HG02938 (cell line): Measurements from ENCODE around the gene GFOD2.

ENCODE experiments used
- ATAC-seq: cut with Tn5 transposase; IDR thresholded peaks from one replicate; pipeline ENCODE4 v1.9.1; 2021; ENCODE audit warnings: mild to moderate bottlenecking, moderate library complexity; ENCODE audit not compliant: unreplicated experiment

Gene GFOD2

DNA sequence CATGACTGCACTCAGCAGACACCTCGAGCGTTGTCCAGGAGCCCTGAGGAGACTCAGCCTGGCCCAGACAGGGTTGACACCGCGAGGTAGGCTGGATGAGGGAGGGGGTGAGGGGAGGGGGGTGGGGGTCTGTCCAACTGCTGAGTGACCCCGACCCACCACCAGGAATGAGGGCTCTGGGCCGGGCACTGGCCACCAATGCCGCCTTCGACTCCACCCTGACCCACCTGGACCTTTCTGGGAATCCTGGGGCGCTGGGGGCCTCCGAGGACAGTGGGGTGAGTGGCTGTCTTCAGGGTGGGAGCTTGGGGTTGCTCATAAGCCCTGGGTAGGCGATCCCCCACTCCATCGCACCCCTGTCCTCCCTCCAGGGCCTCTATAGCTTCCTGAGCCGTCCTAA, 71.4 kb downstream of the GFOD2 start:
- no peak for ATAC-seq

- ATAC-seq = no peak
Observed at GRCh38 chr16:67647111-67647651, 71.9 kb downstream of the GFOD2 start.

- no peak for ATAC-seq
Observed at GRCh38 chr16:67645397-67646121, 73.6 kb downstream of the GFOD2 start.

DNA sequence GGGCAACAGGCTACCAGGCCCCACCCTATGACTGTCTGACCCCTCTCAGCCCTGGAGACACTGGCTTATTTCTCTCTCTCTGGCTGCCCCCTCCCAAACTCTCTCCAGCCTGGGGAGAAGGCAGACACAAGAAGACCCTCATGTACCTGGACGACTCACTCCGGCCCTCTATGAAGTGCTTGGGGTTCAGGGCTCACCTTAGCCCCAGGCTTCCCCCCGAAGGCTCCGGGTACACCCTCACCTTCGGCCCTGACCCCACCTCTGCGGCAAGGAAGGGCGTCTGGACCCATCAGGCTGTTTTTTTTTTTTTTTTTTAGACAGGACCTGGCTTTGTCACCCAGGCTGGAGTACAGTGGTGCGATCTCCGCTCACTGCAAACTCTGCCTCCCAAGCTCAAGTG, 75.1 kb downstream of the GFOD2 start:
- no peak for ATAC-seq

DNA sequence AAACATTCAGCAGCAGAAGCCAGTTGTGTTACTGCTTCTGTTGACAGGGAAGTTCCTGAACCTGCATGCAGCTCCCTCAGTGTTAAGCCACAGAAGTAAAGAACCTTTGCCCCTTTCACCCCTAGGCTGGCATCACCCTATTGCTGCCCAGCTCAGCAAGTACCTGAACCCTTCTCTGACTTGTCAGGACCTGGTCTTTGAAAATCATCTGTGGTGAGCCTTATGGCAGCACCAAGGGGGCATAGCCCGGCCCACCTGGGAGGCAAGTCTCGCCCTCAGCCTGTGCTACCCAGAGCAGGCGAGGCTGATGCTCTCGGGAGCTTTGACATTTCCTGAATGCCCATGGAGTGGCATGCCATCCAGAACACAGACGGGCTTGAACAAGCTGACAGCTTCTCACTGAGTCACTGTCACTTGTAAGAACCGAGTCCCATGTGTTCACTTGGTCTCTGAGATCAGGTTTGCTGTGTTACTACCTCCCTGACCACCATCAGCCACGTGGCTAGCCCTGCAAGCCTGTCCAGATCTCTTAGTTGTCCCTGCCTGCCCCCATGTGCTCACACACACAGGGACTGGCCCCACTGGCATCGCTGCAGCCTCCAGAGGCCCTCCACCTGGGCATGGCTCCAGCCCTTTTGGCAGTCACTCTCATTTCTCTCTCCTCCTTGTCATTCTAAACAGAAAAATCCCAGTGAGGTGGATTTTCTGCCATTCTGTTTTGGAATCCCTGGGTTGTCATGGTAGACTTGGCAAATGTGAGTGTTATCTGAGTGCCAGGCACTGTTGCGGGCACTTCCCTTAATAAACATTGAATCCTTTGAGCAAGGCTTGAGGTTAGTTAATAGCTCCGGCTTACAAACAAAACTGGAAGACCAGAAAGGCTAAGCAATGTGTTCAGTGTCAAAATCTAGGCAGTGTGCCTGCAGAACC, 77.1 kb downstream of the GFOD2 start:
- no peak for ATAC-seq

DNA sequence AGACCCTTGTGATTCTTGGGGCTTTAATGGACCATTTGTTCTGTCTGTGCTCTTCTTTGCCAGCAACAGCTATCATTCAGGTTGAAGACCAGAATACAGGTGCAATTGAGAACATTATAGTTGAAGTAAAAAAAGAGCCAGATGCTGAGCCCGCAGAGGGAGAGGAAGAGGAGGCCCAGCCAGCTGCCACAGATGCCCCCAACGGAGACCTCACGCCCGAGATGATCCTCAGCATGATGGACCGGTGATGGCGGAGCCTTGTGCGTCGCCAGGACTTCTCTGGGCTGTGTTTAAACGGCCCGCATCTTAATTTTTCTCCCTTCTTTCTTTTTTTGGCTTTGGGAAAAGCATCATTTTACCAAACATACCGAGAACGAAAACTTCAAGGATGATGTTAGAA, 81.5 kb downstream of the GFOD2 start:
- ATAC-seq = no peak

GRCh38 chr16:67636713-67637112, 82.4 kb downstream of the GFOD2 start:
- no peak for ATAC-seq

- ATAC-seq = no peak
Observed at GRCh38 chr16:67632415-67633172, 86.5 kb downstream of the GFOD2 start.

- no peak for ATAC-seq
Observed at GRCh38 chr16:67628216-67628615, 90.9 kb downstream of the GFOD2 start.
